H9 (cell line): ENCODE data around the gene PRPH. TPM values are rescaled to one million over a fixed set of nuclear protein-coding genes. Genes with fewer than 3 reads are reported as not detected.

Experiments used
- DNase-seq: peaks from one replicate; pipeline ENCODE4 v3.0.0-alpha.2; 2017
- H2AFZ ChIP-seq: one replicate; pipeline ENCODE4 v1.6.1; 2013; ENCODE audit warnings: mild to moderate bottlenecking, low read length, control low read depth, moderate library complexity
- H2AK5ac ChIP-seq: 2 replicates; pipeline ENCODE4 v1.6.1; 2013; ENCODE audit warnings: low read length, control low read depth, mixed read lengths; ENCODE audit not compliant: insufficient read length
- H2BK120ac ChIP-seq: one replicate; pipeline ENCODE4 v1.6.1; 2013; ENCODE audit warnings: low read depth, mild to moderate bottlenecking, low read length, control low read depth, inconsistent platforms; ENCODE audit not compliant: poor library complexity, severe bottlenecking
- H2BK12ac ChIP-seq: 2 replicates; pipeline ENCODE4 v1.6.1; 2013; ENCODE audit warnings: low read length, control low read depth, mixed read lengths, low read depth; ENCODE audit not compliant: insufficient read length
- H2BK15ac ChIP-seq: 2 replicates; pipeline ENCODE4 v1.6.1; 2013; ENCODE audit warnings: low read depth, low read length, control low read depth
- H2BK20ac ChIP-seq: one replicate; pipeline ENCODE4 v1.6.1; 2013; ENCODE audit warnings: low read depth, mild to moderate bottlenecking, low read length, control low read depth, inconsistent platforms; ENCODE audit not compliant: poor library complexity, severe bottlenecking
- H2BK5ac ChIP-seq: 2 replicates; pipeline ENCODE4 v1.6.1; 2013; ENCODE audit warnings: low read length, control low read depth, mixed read lengths; ENCODE audit not compliant: insufficient read length
- H3K14ac ChIP-seq: 2 replicates; pipeline ENCODE4 v1.6.1; 2013; ENCODE audit warnings: low read length, control low read depth; ENCODE audit not compliant: insufficient read depth
- H3K18ac ChIP-seq: 2 replicates; pipeline ENCODE4 v1.6.1; 2013; ENCODE audit warnings: low read depth, mild to moderate bottlenecking, mixed read lengths, low read length, control low read depth; ENCODE audit not compliant: insufficient read length
- H3K23ac ChIP-seq: 2 replicates; pipeline ENCODE4 v1.6.1; 2013; ENCODE audit warnings: low read length, control low read depth, mixed read lengths, low read depth; ENCODE audit not compliant: insufficient read length
- H3K23me2 ChIP-seq: 2 replicates; pipeline ENCODE4 v1.6.1; 2013; ENCODE audit warnings: low read depth, mild to moderate bottlenecking, mixed read lengths, low read length, control low read depth; ENCODE audit not compliant: insufficient read length, poor library complexity, severe bottlenecking
- H3K27ac ChIP-seq: 2 replicates; pipeline ENCODE4 v1.5.1; 2013; ENCODE audit warnings: low read length, control low read depth, mixed read lengths, low read depth; ENCODE audit not compliant: insufficient read length
- H3K27me3 ChIP-seq: 2 replicates; pipeline ENCODE4 v1.6.1; 2013; ENCODE audit warnings: low read length, control low read depth, inconsistent platforms; ENCODE audit not compliant: insufficient read depth
- H3K4ac ChIP-seq: 2 replicates; pipeline ENCODE4 v1.6.1; 2013; ENCODE audit warnings: low read depth, mild to moderate bottlenecking, control low read depth, inconsistent platforms, low read length, moderate library complexity
- H3K4me1 ChIP-seq: 2 replicates; pipeline ENCODE4 v1.6.1; 2013; ENCODE audit warnings: low read length, control low read depth, inconsistent platforms; ENCODE audit not compliant: insufficient read depth
- H3K4me2 ChIP-seq: 2 replicates; pipeline ENCODE4 v1.6.1; 2013; ENCODE audit warnings: low read length, control low read depth, mixed read lengths; ENCODE audit not compliant: insufficient read length, insufficient read depth
- H3K56ac ChIP-seq: 2 replicates; pipeline ENCODE4 v1.6.1; 2013; ENCODE audit warnings: low read depth, mild to moderate bottlenecking, mixed read lengths, low read length, control low read depth; ENCODE audit not compliant: insufficient read length
- H3K79me1 ChIP-seq: 2 replicates; pipeline ENCODE4 v1.6.1; 2013; ENCODE audit warnings: low read depth, mild to moderate bottlenecking, moderate library complexity, low read length, control low read depth, inconsistent platforms; ENCODE audit not compliant: insufficient read depth, poor library complexity, severe bottlenecking
- H3K79me2 ChIP-seq: 2 replicates; pipeline ENCODE4 v1.6.1; 2013; ENCODE audit warnings: low read length, control low read depth, inconsistent platforms; ENCODE audit not compliant: insufficient read depth
- H3K9ac ChIP-seq: 2 replicates; pipeline ENCODE4 v1.6.1; 2013; ENCODE audit warnings: low read length, control low read depth, mixed read lengths; ENCODE audit not compliant: insufficient read length; ENCODE audit errors: extremely low read depth
- H3K9me3 ChIP-seq: one replicate; pipeline ENCODE4 v1.6.1; 2013; ENCODE audit warnings: low read depth, low read length, inconsistent platforms; ENCODE audit not compliant: control insufficient read depth
- H3T11ph ChIP-seq: one replicate; pipeline ENCODE4 v1.6.1; 2013; ENCODE audit warnings: mild to moderate bottlenecking, low read length, control low read depth, inconsistent platforms
- H4K20me1 ChIP-seq: one replicate; pipeline ENCODE4 v1.6.1; 2013; ENCODE audit not compliant: control insufficient read depth, insufficient read length, insufficient read depth
- H4K5ac ChIP-seq: 2 replicates; pipeline ENCODE4 v1.6.1; 2013; ENCODE audit warnings: low read depth, mild to moderate bottlenecking, mixed read lengths, low read length, control low read depth; ENCODE audit not compliant: insufficient read length
- H4K8ac ChIP-seq: replicated peaks from 2 replicates; pipeline ENCODE4 v1.6.1; 2013; ENCODE audit warnings: low read length, control low read depth, mixed read lengths, low read depth; ENCODE audit not compliant: insufficient read length
- H4K91ac ChIP-seq: 2 replicates; pipeline ENCODE4 v1.6.1; 2013; ENCODE audit warnings: low read depth, mild to moderate bottlenecking, moderate library complexity, mixed read lengths, low read length, control low read depth; ENCODE audit not compliant: insufficient read length
- H3K27ac Mint-ChIP-seq, 3 experiments: 2 replicates in 2 of 3; 3 replicates in 1 of 3; pipeline ENCODE4 v1.8.0; 2020 to 2021; ENCODE audit warnings: mixed read lengths in 3 of 3, mild to moderate bottlenecking in 1 of 3, moderate library complexity in 1 of 3
- H3K27me3 Mint-ChIP-seq: 2 replicates; pipeline ENCODE4 v1.8.0; 2021; ENCODE audit warnings: low read depth, mild to moderate bottlenecking, moderate library complexity, mixed read lengths
- H3K36me3 Mint-ChIP-seq, 3 experiments: 2 replicates in 2 of 3; 3 replicates in 1 of 3; pipeline ENCODE4 v1.8.0; 2020 to 2021; ENCODE audit warnings: low read depth in 3 of 3, mixed read lengths in 3 of 3; ENCODE audit not compliant: insufficient read depth in 1 of 3
- H3K4me1 Mint-ChIP-seq, 2 experiments: 2 replicates each; pipeline ENCODE4 v1.8.0; 2020; ENCODE audit warnings: mixed read lengths in 2 of 2
- H3K4me3 Mint-ChIP-seq, 2 experiments: 2 replicates in 1 of 2; 3 replicates in 1 of 2; pipeline ENCODE4 v1.8.0; 2020 to 2021; ENCODE audit warnings: mild to moderate bottlenecking in 2 of 2, mixed read lengths in 2 of 2, moderate library complexity in 1 of 2
- H3K9me3 Mint-ChIP-seq, 2 experiments: 2 replicates in 1 of 2; 3 replicates in 1 of 2; pipeline ENCODE4 v1.8.0; 2020; ENCODE audit warnings: mild to moderate bottlenecking in 2 of 2, mixed read lengths in 2 of 2, moderate library complexity in 1 of 2
- CTCF ChIP-seq: fragments of 200-600 bp; sonication (generic); conservative IDR thresholded peaks from 3 replicates; pipeline ENCODE4 v1.8.0; 2021; ENCODE audit warnings: antibody characterized with exemption, mild to moderate bottlenecking
- WGBS: extraction: QIAGEN DNeasy Blood & Tissue Kit; methylation state at CpG from one replicate; pipeline ENCODE4 v1.1.7; 2013; ENCODE audit warnings: missing lambda C conversion rate, low lambda C conversion rate, mixed read lengths; ENCODE audit not compliant: insufficient read length; ENCODE audit errors: extremely low coverage; 5-methylcytosine and 5-hydroxymethylcytosine counted together
- total RNA-seq: library from RNA; stranded (reverse); gene quantifications from 2 replicates; pipeline ENCODE4 v1.2.1, GENCODE V29; 2021

PRPH gene
- total RNA-seq, 1 experiment from 2014 or later: 1.1 TPM

- no CpG with 5 or more reads among the region's 6 CpGs for WGBS
- H3K79me1 ChIP-seq: no peaks in the 10 kb centered on the region
- H3K27ac ChIP-seq: no peak overlapping the region
- H3T11ph ChIP-seq: no peak overlapping the region
- H3K4ac ChIP-seq: no peak overlapping the region
- no peak overlapping the region for H3K4me2 ChIP-seq
- no peak overlapping the region for H2AFZ ChIP-seq
- H3K27me3 ChIP-seq: peaks cover 4% of the 10 kb centered on the region; the same call in 1 of the 2 replicates
- H2AK5ac ChIP-seq: no peak overlapping the region
- H2BK20ac ChIP-seq: no peak overlapping the region
- no peak overlapping the region for H3K56ac ChIP-seq
- Mint-ChIP-seq H3K27me3 (peaks cover 52% of the 10 kb centered on the region), H3K27ac (no peak overlapping the region; a peak in 1 of 7 replicates), H3K4me1 (peaks cover 2 to 20% of the 10 kb centered on the region in 2 experiments; a peak in 3 of 4 replicates), H3K4me3 (no peak overlapping the region; a peak in 1 of 5 replicates), H3K9me3 (no peaks in the 10 kb centered on the region), H3K36me3 (no peaks in the 10 kb centered on the region)
- no peak overlapping the region for H4K8ac ChIP-seq
- H2BK5ac ChIP-seq: no peak overlapping the region
- H2BK15ac ChIP-seq: no peak overlapping the region
- no peaks in the 10 kb centered on the region for H3K23me2 ChIP-seq
- H3K9ac ChIP-seq: no peak overlapping the region
- no peak overlapping the region for H4K5ac ChIP-seq
- H3K9me3 ChIP-seq: no peaks in the 10 kb centered on the region
- H4K91ac ChIP-seq: no peak overlapping the region
- no peak overlapping the region for H3K14ac ChIP-seq
- DNase-seq: no peak
- no peak overlapping the region for H3K18ac ChIP-seq
- H3K79me2 ChIP-seq: no peaks in the 10 kb centered on the region
- no peaks in the 10 kb centered on the region for H4K20me1 ChIP-seq
- no peaks in the 10 kb centered on the region for H3K4me1 ChIP-seq
- no peak for TF ChIP-seq CTCF
- H3K23ac ChIP-seq: no peak overlapping the region
- H2BK120ac ChIP-seq: no peak overlapping the region
- no peak overlapping the region for H2BK12ac ChIP-seq
Measured at GRCh38 chr12:49287876-49288275, 7.1 kb upstream of the PRPH start.
